ENCODE results near the gene IFNE.

The IFNE gene, protein sequence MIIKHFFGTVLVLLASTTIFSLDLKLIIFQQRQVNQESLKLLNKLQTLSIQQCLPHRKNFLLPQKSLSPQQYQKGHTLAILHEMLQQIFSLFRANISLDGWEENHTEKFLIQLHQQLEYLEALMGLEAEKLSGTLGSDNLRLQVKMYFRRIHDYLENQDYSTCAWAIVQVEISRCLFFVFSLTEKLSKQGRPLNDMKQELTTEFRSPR

GRCh38 chr9:21482213-21482612 lies at the start of gene IFNE:
Gene IFNE (minus strand): TSS chr9:21482313. CDS start chr9:21481694, 619 bp downstream.
- no peak for DNase-seq

DNA sequence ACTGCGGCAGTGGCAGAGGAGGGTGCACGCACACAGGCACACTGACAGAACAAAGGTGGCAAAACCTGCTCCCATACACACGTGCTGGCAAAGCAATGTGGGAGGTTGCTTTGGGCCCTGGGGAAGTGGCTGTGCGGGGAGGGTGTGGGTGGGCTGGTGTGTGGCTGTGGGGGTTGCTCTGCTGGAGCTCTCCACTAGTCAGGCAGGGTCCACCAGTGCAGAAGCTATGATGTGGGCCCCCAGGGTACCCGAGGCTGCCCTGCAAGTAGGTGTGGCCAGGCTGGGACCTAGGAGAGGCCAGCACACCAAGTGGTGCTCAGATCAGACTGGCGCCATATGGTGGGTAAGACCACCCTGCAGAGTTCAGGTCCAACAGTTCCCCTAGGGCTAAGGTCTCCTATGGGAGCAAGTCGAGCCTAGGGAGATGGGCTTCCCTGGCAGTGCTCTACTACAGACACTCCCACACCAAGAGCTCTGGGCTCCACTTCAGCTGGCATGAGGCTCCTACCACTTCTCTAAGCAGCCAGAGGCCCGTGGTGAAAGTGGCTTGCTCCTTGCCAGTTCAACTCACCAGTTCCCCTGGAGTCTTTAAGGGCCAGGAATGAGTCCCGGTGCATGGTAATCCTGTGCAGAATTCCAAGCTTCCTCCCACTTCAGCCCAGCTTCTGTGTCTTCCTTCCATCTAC lies 46.2 kb upstream of the IFNE start:
- no peak for DNase-seq

- no peak for DNase-seq
Observed at GRCh38 chr9:21527579-21527978, 45.5 kb upstream of the IFNE start.

- DNase-seq: no peak
Observed at GRCh38 chr9:21525174-21525573, 43.1 kb upstream of the IFNE start.

- DNase-seq: no peak
Observed at GRCh38 chr9:21524099-21524830, 42.2 kb upstream of the IFNE start.

DNA sequence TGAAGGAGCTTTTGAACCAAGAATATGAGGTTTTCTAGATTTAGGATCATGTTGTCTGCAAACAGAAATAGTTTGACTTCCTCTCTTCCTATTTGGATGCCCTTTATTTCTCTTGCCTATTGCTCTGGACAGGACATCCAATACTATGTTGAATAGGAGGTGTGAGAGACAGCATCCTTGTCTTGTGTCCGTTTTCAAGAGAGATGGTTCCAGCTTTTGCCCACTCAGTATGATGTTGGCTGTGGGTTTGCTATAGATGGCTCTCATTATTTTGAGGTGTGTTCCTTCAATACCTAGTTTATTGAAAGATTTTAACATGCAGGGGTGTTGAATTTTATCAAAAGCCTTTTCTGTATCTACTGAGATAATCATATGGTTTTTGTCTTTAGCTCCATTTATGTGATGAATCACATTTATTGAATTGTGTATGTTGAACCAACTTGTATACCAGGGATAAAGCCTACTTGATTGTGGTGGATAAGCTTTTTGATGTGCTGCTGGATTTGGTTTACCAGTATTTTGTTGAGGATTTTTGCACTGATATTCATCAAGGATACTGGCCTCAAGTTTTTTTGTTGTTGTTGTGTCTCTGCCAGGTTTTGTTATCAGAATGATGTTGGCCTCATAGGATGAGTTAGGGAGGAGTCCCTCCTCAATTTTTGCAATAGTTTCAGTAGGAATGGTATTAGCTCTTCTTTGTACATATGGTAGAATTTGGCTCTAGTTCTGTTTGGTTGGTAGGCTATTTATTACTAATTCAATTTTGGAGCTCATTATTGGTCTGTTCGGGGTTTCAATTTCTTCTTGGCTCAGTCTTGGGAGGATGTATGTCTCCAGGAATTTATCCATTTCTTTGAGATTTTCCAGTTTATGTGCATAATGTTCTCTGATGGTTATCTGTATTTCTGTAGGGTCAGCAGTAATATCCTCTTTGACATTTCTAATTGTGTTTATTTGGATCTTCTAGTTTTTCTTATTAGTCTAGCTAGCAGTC lies 41.2 kb upstream of the IFNE start:
- no peak for DNase-seq

DNA sequence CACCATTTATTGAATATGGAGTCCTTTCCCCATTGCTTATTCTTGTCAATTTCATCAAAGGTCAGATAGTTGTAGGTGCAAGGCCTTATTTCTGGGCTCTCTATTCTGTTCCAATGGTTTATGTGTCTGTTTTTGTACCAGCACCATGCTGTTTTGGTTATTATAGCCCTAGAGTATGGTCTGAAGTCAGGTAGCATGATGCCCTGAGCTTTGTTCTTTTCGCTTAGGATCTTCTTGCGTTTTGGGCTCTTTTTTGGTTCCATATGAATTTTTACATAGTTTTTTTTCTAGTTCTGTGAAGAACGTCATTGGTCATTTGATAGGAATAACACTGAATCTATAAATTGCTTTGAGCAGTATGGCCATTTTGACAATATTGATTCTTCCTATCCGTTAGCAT lies 40.2 kb upstream of the IFNE start:
- DNase-seq: no peak

DNA sequence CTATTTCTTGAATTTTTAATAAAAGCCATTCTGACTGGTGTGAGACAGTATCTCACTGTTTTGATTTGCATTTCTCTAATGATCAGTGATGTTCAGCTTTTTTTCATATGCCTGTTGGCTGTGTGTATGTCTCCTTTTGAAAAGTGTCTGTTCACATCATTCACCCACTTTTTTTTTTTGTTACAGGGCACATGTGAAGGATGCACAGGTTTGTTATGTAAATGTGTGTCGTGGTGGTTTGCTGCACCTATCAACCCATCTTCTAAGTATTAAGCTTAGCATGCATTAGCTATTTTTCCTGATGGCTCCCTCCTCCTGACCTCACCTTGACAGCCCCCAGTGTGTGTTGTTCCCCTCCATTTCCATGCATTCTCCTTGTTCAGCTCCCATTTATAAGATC lies 39.3 kb upstream of the IFNE start:
- no peak for DNase-seq

GRCh38 chr9:21520501-21521228 lies 38.6 kb upstream of the IFNE start:
- no peak for DNase-seq

DNA sequence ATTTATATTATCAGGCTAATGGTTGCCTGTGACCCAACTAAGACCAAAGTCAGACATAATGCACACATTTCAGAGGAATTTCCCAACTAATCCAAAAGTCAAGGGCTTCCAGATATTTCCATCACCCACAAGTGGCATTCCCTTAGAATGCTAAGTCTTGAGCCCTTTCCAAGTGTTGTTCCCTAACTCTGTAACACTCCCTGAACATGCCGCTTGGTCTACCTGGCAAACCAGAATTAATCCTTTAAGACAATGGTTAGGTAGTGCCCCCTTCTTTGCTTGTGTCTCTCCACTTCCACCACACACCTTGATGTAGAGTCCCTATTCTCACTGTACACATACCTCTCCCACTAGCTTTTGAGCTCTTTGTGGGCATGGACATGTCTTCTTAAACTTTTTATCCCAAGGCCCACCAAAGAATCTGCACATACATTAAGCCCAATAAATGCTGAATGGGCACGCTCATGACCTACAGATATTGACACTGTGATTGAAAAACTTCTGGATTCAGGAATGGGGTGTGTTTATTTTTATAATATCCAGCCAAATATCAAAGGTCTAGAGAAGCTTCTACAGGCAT lies 37.8 kb upstream of the IFNE start:
- no peak for DNase-seq

GRCh38 chr9:21516796-21517195 lies 34.7 kb upstream of the IFNE start:
- no peak for DNase-seq

DNA sequence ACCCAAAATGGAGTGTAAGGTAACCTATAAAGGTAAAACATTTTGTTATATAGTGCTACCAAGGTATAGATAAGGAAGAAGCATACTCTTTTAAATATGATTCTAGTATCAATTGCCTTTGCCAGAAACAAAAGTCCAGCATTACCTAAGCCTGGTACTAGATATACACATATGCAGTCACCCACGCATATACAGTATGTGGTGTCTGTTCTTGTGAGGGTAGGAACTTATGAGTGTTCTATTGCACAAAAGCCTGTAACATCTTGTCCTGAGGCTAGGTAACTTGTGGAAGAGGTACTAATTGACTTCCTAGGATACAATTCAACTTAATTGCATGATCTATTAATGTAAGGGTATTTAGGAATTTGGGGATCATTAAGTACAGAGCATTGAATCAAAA lies 31.3 kb upstream of the IFNE start:
- no peak for DNase-seq

GRCh38 chr9:21510806-21511205 lies 28.7 kb upstream of the IFNE start:
- no peak for DNase-seq

- no peak for DNase-seq
Observed at GRCh38 chr9:21507483-21507790, 25.3 kb upstream of the IFNE start.

GRCh38 chr9:21506626-21507482 lies 24.7 kb upstream of the IFNE start:
- DNase-seq: no peak

DNA sequence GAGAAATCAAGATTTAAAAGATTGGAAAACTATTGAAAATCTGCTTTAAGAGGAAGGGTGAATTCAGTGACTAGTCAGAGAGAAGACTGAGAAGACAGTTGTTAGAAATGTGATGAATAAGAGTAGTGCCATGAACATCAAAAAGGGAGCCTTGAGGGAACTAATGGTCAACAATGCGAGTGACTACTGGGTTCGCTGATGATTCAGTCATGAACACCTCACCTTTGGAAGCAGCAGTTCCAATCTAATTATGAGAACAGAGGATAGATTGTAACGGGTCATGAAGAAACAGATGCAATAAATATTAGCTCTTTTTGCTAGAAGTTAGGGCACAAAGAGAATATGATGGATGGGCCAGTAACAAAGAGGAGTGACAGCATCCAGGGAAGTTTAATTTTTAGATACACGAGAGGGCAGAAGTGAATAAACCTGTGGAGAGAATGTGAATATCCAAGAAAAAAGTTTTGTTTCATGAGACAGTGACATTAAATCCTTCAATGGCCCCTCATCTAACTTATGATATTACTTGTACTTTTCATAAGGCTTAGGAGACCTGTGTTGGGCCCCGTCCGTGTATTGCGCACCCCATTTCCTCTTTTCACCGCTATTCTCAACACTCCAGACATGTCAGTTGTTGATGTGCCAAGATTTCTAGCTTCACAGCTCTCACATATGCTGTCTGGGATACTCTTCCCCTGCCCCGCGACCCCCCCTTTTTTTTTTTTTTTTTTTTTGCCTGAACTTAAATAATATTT lies 23.5 kb upstream of the IFNE start:
- no peak for DNase-seq

- DNase-seq: no peak
Observed at GRCh38 chr9:21504894-21505293, 22.8 kb upstream of the IFNE start.

DNA sequence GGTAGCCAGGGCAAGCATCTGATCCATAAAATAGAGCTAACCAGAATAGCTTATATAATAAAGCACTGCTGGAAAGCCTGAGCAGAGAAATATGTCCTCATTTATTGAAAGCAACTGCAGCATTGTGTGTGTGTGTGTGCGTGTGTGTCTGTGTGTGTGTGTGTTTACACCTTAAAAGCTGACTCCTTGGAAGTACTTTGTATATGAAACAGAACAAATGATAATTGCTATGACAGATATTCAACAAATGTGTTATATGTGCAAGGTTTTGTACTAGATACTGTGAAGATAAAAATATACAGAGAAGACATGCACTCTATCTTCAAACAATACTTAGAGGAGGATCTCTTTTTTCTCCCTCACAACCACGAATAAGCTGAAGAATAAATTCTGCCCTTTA lies 22.0 kb upstream of the IFNE start:
- no peak for DNase-seq

- DNase-seq: no peak
Observed at GRCh38 chr9:21502586-21502985, 20.5 kb upstream of the IFNE start.

- DNase-seq: no peak
Observed at GRCh38 chr9:21499912-21500311, 17.8 kb upstream of the IFNE start.

All from T1000 (cell line).